ENCODE measurements around the gene RAB15. TPM values are rescaled to one million over a fixed set of nuclear protein-coding genes. Genes with fewer than 3 reads are reported as not detected.

Gene RAB15
- total RNA-seq, 6 experiments from 2014 or later = 6.5 to 13.8 (median 9.0) TPM

- no peak overlapping the region for H3K4me3 ChIP-seq
- H3K27ac ChIP-seq = peak overlapping the region in 1 of 3 donors; percentile 60
- TF ChIP-seq POLR2A (IDR thresholded peaks at IDR 0.05) = no peak
- 63% methylated on average over 2 of the region's 4 CpGs for WGBS (ENCODE audit: insufficient coverage, low coverage, low lambda C conversion rate, missing lambda C conversion rate)
- H3K27me3 ChIP-seq = no peaks in the 10 kb centered on the region
- ATAC-seq = no peak
- intact Hi-C loops (cut with DNase I) = no loop called here
- peaks cover 0 to 18% (median 0%) of the 10 kb centered on the region in 4 donors for H3K36me3 ChIP-seq
- peaks cover 0 to 57% (median 14%) of the 10 kb centered on the region in 4 donors for H3K4me1 ChIP-seq
- DNase-seq = peak in 1 of 3 donors; percentile 36
- no peaks in the 10 kb centered on the region for H3K9me3 ChIP-seq
These were observed 27.3 kb downstream of the RAB15 start for GRCh38 chr14:64944861-64945260.

- TF ChIP-seq CTCF (IDR thresholded peaks at IDR 0.05) (no peak), POLR2A (IDR thresholded peaks at IDR 0.05) (no peak)
- peak in 1 of 3 donors; percentile 14 for DNase-seq
- peaks cover 0 to 60% (median 16%) of the 10 kb centered on the region in 4 donors for H3K4me1 ChIP-seq
- no peak for ATAC-seq
- peaks cover 0 to 24% (median 0%) of the 10 kb centered on the region in 4 donors for H3K36me3 ChIP-seq
- H3K9me3 ChIP-seq = no peaks in the 10 kb centered on the region
- H3K27ac ChIP-seq = peak overlapping the region in 1 of 3 donors; percentile 60
- no peaks in the 10 kb centered on the region for H3K27me3 ChIP-seq
- intact Hi-C loops (cut with DNase I) = no loop called here
- H3K4me3 ChIP-seq = no peak overlapping the region
- WGBS (ENCODE audit: insufficient coverage, low coverage, low lambda C conversion rate, missing lambda C conversion rate) = 100% methylated on average over 1 of the region's 2 CpGs
These were observed 28.1 kb downstream of the RAB15 start for GRCh38 chr14:64944041-64944440.

- peaks cover 0 to 60% (median 18%) of the 10 kb centered on the region in 4 donors for H3K4me1 ChIP-seq
- TF ChIP-seq POLR2A (IDR thresholded peaks at IDR 0.05) = no peak
- no peak for TF ChIP-seq CTCF (IDR thresholded peaks at IDR 0.05)
- WGBS (ENCODE audit: insufficient coverage, low coverage, low lambda C conversion rate, missing lambda C conversion rate) = 76% methylated on average over 5 of the region's 6 CpGs
- peak in 1 of 3 donors; percentile 36 for DNase-seq
- ATAC-seq = no peak
- no peaks in the 10 kb centered on the region for H3K27me3 ChIP-seq
- peaks cover 0 to 25% (median 0%) of the 10 kb centered on the region in 4 donors for H3K36me3 ChIP-seq
- no peak overlapping the region for H3K4me3 ChIP-seq
- no peaks in the 10 kb centered on the region for H3K9me3 ChIP-seq
- H3K27ac ChIP-seq = peak overlapping the region in 1 of 3 donors; percentile 60
- intact Hi-C loops (cut with DNase I) = no loop called here
These were observed 28.6 kb downstream of the RAB15 start for GRCh38 chr14:64943556-64943955.

GRCh38 chr14:64942531-64943111 is 29.5 kb downstream of the RAB15 start, which contains the start of gene GPX2:
TSS of gene GPX2 (minus strand) at chr14:64942745. CDS start at chr14:64942726, 19 bp downstream.
- TF ChIP-seq POLR2A (IDR thresholded peaks at IDR 0.05) (peak; percentile 65), CTCF (IDR thresholded peaks at IDR 0.05) (no peak)
- peaks cover 0 to 61% (median 18%) of the 10 kb centered on the region in 4 donors for H3K4me1 ChIP-seq
- WGBS (ENCODE audit: insufficient coverage, low coverage, low lambda C conversion rate, missing lambda C conversion rate) = 52% methylated on average over 10 of the region's 13 CpGs
- ATAC-seq = peak; percentile 77 to 88 (median 80)
- H3K4me3 ChIP-seq = peak within 1 kb of the TSS; percentile 34 to 89 (median 58)
- peak; percentile 87 to 94 (median 93) for DNase-seq
- H3K27me3 ChIP-seq = no peaks in the 10 kb centered on the region
- H3K27ac ChIP-seq = peak within 1 kb of the TSS; percentile 26 to 63 (median 32)
- intact Hi-C loops (cut with DNase I) = no loop called here
- H3K36me3 ChIP-seq = peaks cover 0 to 25% (median 0%) of the 10 kb centered on the region in 4 donors
- no peaks in the 10 kb centered on the region for H3K9me3 ChIP-seq

- TF ChIP-seq CTCF (IDR thresholded peaks at IDR 0.05) (no peak), POLR2A (IDR thresholded peaks at IDR 0.05) (no peak)
- peaks cover 0 to 25% (median 0%) of the 10 kb centered on the region in 4 donors for H3K36me3 ChIP-seq
- no peaks in the 10 kb centered on the region for H3K27me3 ChIP-seq
- WGBS (ENCODE audit: insufficient coverage, low coverage, low lambda C conversion rate, missing lambda C conversion rate) = 100% methylated on average over 2 of the region's 3 CpGs
- H3K27ac ChIP-seq = peak overlapping the region in 1 of 3 donors; percentile 63
- no peaks in the 10 kb centered on the region for H3K9me3 ChIP-seq
- DNase-seq (peak in 1 of 3 donors; percentile 22), ATAC-seq (no peak)
- peaks cover 0 to 56% (median 18%) of the 10 kb centered on the region in 4 donors for H3K4me1 ChIP-seq
- intact Hi-C loops (cut with DNase I) = no loop called here
- peak overlapping the region; percentile 34 to 89 (median 58) for H3K4me3 ChIP-seq
These were observed 31.7 kb downstream of the RAB15 start for GRCh38 chr14:64940336-64940910.
